ENCODE data around the gene KRT83.

DNA sequence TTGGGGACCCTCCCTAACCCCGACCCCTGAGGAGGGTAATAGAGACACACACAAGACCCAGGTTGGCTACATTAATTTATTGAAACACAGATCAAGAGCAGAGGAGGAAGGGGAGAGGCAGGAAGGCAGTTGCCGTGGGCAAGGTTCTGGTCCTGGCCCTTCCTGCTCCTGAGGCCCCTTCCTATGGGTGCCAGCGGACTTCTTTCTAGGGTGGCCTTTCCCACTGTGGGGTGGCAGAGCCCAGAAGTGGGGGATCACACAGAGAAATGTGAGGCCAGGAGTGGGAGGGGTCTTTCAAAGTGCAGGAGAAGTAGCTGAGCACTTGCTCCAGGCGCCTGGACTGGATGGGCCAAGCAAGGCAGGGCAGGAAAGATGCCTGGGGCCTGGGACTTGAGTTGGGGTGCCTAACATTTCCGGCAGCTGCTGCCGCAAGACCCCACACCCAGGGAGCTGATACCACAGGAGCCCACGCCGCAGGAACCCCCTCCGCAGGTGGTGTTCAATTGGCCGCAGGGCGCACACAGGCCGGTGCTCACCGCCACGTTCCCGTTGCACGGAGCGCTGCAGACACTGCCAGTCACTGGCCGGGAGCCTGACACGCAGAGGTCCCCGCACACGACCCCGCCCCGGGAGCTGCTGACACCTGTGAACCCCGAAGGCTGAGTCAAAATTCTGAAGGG lies 35.2 kb downstream of the KRT83 start:
- TF ChIP-seq POLR2AphosphoS5 (IDR thresholded peaks at IDR 0.05) (no peak), CTCF (IDR thresholded peaks at IDR 0.05) (no peak)
